Neural progenitor cell (in vitro differentiated cells): ENCODE data around the gene NINL.

Experiments
- CTCF ChIP-seq: fragments of 200-600 bp; sonication (generic); IDR thresholded peaks from 2 replicates; pipeline ENCODE4 v1.5.1; 2017; ENCODE audit warnings: antibody characterized with exemption, mild to moderate bottlenecking
- EZH2 ChIP-seq: fragments of 200-600 bp; sonication (generic); IDR thresholded peaks from 2 replicates; pipeline ENCODE4 v1.6.1; 2017; ENCODE audit warnings: antibody characterized with exemption, mild to moderate bottlenecking, moderate library complexity
- EZH2phosphoT487 ChIP-seq: fragments of 200-600 bp; sonication (generic); IDR thresholded peaks from 2 replicates; pipeline ENCODE4 v1.6.1; 2017; ENCODE audit warnings: antibody characterized with exemption

GRCh38 chr20:25514747-25515340 lies 70.5 kb downstream of the NINL start:
- no peak for TF ChIP-seq CTCF
- no peak for TF ChIP-seq EZH2
- no peak for TF ChIP-seq EZH2phosphoT487
